Mesodermal cell (in vitro differentiated cells): ENCODE measurements around the gene PNKD.

Experiments
- H3K27ac ChIP-seq: 2 replicates; pipeline ENCODE4 v1.7.0; 2013; ENCODE audit warnings: mild to moderate bottlenecking, low read depth, low read length, moderate library complexity; ENCODE audit not compliant: severe bottlenecking
- H3K36me3 ChIP-seq: 2 replicates; pipeline ENCODE4 v1.7.1; 2013; ENCODE audit warnings: mild to moderate bottlenecking, low read length, moderate library complexity; ENCODE audit not compliant: control insufficient read depth, insufficient read depth
- H3K4me1 ChIP-seq: one replicate; pipeline ENCODE4 v1.7.1; 2013; ENCODE audit warnings: mild to moderate bottlenecking, low read length; ENCODE audit not compliant: insufficient read depth, control insufficient read depth, poor library complexity, severe bottlenecking
- H3K4me3 ChIP-seq: 2 replicates; pipeline ENCODE4 v1.7.0; 2013; ENCODE audit warnings: low read length, control low read depth, mild to moderate bottlenecking; ENCODE audit not compliant: insufficient read depth, poor library complexity, severe bottlenecking; ENCODE audit errors: extremely low read depth
- H3K9me3 ChIP-seq: 2 replicates; pipeline ENCODE4 v1.7.1; 2013; ENCODE audit warnings: mild to moderate bottlenecking, low read length, moderate library complexity; ENCODE audit not compliant: control insufficient read depth
- WGBS, 2 experiments: methylation state at CpG; one replicate each; pipeline ENCODE4 v1.1.5; 2013; ENCODE audit warnings: missing lambda C conversion rate in 2 of 2; ENCODE audit not compliant: insufficient coverage in 2 of 2; 5-methylcytosine and 5-hydroxymethylcytosine counted together

Gene PNKD

DNA sequence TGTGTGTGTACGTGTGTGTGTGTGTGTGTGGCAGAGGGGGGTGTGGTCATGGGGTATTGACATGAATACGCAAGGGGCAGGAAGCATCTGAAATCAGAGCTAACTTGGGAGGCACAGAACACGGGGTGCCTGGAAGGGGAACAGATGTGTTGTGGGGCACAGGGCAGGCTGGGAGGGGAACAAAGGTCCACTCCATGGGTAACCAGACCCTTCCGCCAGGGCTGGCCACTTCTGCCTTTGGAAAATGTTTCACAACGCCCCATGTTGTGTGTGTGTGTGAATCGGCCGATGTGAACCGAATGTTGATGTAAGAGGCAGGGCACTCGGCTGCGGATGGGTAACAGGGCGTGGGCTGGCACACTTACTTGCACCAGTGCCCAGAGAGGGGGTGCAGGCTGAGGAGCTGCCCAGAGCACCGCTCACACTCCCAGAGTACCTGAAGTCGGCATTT, 111.6 kb downstream of the PNKD start, which contains the start of gene SLC11A1:
Gene SLC11A1, plus strand, starts transcription at position 358 of the 451 bp plus-strand sequence. CDS start 96 bp downstream, outside the sequence.
- 92 to 94% methylated on average over 13 of the region's 13 CpGs for WGBS, 2 experiments
- Histone ChIP-seq H3K9me3 (no peaks in the 10 kb centered on the region), H3K4me1 (peaks cover 8% of the 10 kb centered on the region), H3K27ac (no peak within 1 kb of the TSS), H3K36me3 (no peaks in the 10 kb centered on the region), H3K4me3 (no peak within 1 kb of the TSS)

DNA sequence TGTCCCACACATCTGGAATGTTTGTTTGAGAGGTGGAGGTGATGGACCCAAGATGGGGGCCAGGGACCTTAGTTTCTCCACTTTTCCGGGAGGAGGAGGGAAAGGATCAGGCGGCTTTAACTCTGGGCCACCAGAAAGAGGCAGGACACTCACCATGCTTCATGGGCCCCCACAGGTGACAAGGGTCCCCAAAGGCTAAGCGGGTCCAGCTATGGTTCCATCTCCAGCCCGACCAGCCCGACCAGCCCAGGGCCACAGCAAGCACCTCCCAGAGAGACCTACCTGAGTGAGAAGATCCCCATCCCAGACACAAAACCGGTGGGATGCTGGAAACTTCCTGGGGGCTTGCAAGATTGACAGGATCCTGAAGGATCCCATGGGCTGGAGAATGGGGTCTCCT, 112.5 kb downstream of the PNKD start:
- Histone ChIP-seq H3K36me3 (no peaks in the 10 kb centered on the region), H3K4me3 (no peak overlapping the region), H3K9me3 (no peaks in the 10 kb centered on the region), H3K27ac (no peak overlapping the region), H3K4me1 (peaks cover 11% of the 10 kb centered on the region)
- 82 to 94% methylated on average over 3 to 5 of the region's 6 CpGs for WGBS, 2 experiments

DNA sequence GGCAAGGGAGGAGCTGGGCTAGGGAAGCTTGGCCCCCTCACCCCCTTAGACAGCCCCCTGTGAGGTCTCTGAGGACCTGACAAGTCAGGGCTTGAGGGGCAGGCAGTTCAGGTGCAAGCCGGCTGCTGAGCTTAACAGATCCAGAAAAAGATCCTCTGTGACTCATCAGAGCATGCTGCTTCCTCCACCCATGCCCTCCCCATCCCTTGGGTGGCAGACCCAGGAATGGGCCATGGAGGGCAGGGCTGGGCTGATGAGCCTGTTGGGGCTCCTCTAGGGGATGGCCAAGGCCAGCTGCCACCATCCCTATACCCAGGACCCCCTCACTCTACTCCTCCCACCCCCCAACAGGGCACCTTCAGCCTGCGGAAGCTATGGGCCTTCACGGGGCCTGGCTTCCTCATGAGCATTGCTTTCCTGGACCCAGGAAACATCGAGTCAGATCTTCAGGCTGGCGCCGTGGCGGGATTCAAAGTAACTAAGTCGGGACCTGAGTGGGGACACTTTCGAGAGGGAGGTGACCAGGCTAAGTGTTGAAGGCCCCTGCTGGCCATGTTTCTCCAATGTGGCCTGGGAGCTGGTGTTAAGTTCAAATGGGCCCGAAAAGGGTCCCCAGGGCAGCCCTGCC, 113.7 kb downstream of the PNKD start:
- H3K9me3 ChIP-seq, result no peaks in the 10 kb centered on the region
- H3K36me3 ChIP-seq, result no peaks in the 10 kb centered on the region
- WGBS, 2 experiments, result 90 to 94% methylated on average over 8 to 9 of the region's 10 CpGs
- H3K4me3 ChIP-seq, result no peak overlapping the region
- no peak overlapping the region for H3K27ac ChIP-seq
- H3K4me1 ChIP-seq, result peaks cover 11% of the 10 kb centered on the region

DNA sequence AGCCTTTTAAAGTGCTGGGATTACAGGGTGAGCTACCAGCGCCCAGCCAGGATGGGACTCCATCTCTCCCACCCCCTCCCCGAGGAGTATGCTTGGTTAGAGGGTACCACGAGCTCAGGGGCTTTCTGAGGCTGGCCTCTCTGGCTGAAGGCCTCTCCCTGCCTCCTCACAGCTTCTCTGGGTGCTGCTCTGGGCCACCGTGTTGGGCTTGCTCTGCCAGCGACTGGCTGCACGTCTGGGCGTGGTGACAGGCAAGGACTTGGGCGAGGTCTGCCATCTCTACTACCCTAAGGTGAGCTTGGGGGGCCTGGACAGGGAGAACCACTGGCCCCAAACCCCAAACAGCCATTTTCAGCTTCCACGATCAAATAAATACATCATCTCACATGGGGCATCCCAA, 114.7 kb downstream of the PNKD start:
- Histone ChIP-seq H3K36me3 (no peaks in the 10 kb centered on the region), H3K9me3 (no peaks in the 10 kb centered on the region), H3K4me3 (no peak overlapping the region), H3K4me1 (peaks cover 11% of the 10 kb centered on the region), H3K27ac (no peak overlapping the region)
- 86 to 89% methylated on average over 8 of the region's 9 CpGs for WGBS, 2 experiments

DNA sequence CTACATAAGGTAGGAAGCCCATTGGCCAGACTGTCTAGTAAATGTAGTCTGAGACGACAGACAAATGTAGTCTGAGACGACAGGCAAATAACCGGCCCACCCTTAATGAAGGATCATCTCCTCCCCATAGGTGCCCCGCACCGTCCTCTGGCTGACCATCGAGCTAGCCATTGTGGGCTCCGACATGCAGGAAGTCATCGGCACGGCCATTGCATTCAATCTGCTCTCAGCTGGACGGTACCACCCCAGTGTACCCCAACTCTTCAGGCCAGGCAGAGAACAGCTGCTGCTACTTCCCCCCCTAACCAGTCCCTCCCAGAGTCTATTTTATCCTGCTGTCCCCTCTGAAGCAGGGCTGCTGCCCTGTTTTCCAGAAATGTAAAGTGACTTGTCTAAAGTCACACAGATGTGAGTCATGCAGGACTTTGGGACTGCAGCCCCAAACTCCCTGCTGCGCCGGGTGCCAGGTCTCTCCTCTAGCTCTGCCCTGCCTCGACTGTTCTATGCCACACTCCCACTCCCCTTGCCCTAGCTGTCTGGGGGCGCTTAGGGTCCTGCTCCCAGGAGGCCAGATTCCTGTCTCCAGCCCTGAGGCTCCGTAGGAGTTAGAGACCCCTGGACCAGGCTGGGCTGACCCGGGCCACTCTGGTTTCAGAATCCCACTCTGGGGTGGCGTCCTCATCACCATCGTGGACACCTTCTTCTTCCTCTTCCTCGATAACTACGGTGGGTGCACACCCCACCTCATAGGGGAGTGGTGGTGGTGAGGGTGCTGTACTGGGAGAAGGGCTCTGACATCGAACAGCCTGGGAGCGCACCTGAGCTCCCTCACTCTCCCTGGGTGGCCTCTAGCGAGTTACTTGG, 116.4 kb downstream of the PNKD start:
- Histone ChIP-seq H3K9me3 (no peaks in the 10 kb centered on the region), H3K27ac (no peak overlapping the region), H3K4me1 (peaks cover 11% of the 10 kb centered on the region), H3K4me3 (no peak overlapping the region), H3K36me3 (no peaks in the 10 kb centered on the region)
- 89 to 96% methylated on average over 13 to 16 of the region's 23 CpGs for WGBS, 2 experiments

DNA sequence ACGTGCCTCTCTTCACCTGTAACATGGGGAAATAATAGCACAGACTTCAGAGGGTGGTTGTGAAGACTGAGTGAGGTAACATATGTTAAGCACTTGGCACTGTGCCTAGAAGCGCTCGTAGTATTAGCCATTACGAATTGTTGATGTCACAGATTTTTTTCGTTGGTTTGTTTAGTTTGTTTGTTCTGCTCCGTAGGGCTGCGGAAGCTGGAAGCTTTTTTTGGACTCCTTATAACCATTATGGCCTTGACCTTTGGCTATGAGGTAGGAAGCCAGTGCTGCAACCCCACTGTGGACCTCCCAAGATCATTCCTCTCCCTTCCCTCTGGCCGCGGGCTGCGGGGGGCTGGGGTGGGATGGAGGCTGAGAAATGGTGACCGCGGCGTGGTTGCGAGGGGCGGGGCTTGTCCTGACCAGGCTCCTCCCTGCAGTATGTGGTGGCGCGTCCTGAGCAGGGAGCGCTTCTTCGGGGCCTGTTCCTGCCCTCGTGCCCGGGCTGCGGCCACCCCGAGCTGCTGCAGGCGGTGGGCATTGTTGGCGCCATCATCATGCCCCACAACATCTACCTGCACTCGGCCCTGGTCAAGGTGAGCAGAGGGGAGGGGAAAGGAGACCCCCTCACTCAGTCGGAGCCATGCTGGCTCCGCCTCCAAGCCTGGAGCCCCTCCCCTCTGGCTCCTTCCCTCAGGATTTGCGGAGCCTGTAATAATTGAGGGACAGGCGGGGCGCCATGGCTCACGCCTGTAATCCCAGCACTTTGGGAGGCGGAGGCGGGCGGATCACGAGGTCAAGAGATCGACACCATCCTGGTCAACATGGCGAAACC, 117.3 kb downstream of the PNKD start:
- Histone ChIP-seq H3K9me3 (no peaks in the 10 kb centered on the region), H3K36me3 (no peaks in the 10 kb centered on the region), H3K4me3 (no peak overlapping the region), H3K4me1 (peaks cover 11% of the 10 kb centered on the region), H3K27ac (no peak overlapping the region)
- 32 to 40% methylated on average over 16 to 23 of the region's 38 CpGs for WGBS, 2 experiments

DNA sequence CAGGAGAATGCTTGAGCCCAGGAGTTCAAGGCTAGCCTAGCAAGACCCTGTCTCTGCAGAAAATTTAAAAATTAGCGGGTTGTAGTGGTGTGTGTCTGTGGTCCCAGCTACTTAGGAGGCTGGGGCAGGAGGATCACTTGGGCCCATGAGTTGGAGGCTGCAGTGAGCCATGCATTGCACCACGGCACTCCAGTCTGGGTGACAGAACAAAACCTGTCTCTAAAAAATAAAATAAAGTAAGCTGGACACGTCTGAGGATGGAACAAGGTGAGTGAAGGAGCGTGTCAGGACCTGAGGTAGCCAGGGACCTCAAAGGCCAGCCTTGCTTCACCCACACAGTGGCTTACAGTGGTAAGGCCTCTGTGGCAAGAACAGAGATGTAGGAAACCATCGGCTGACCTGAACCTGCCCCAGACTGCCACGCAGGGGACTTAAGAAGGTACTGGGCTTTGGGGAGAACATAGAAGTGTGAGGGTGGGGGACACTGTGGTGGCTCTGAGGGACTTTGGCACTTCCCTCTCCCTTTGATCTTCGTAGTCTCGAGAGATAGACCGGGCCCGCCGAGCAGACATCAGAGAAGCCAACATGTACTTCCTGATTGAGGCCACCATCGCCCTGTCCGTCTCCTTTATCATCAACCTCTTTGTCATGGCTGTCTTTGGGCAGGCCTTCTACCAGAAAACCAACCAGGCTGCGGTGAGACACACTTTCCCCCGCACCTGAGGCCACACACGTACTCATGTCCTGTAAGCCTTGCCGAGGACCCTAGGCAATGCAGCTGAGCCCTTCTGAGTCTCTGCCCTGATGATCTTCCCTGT, 119.2 kb downstream of the PNKD start:
- H3K36me3 ChIP-seq, result no peaks in the 10 kb centered on the region
- H3K4me3 ChIP-seq, result no peak overlapping the region
- peaks cover 7% of the 10 kb centered on the region for H3K4me1 ChIP-seq
- WGBS, 2 experiments, result 94 to 96% methylated on average over 11 to 16 of the region's 17 CpGs
- no peak overlapping the region for H3K27ac ChIP-seq
- no peaks in the 10 kb centered on the region for H3K9me3 ChIP-seq

DNA sequence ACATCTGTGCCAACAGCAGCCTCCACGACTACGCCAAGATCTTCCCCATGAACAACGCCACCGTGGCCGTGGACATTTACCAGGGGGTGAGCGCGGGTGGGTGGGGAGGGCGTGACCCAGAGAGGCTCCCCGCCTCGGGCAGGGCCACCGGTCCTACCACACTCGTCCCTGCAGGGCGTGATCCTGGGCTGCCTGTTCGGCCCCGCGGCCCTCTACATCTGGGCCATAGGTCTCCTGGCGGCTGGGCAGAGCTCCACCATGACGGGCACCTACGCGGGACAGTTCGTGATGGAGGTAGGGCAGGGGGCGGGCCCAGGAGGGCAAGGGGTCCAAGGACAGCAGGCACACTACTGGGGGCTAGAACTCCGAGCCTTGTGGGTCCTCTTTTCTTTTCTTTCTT, 120.9 kb downstream of the PNKD start:
- no peaks in the 10 kb centered on the region for H3K36me3 ChIP-seq
- 95 to 97% methylated on average over 18 to 22 of the region's 23 CpGs for WGBS, 2 experiments
- no peak overlapping the region for H3K27ac ChIP-seq
- no peak overlapping the region for H3K4me3 ChIP-seq
- peaks cover 7% of the 10 kb centered on the region for H3K4me1 ChIP-seq
- no peaks in the 10 kb centered on the region for H3K9me3 ChIP-seq

DNA sequence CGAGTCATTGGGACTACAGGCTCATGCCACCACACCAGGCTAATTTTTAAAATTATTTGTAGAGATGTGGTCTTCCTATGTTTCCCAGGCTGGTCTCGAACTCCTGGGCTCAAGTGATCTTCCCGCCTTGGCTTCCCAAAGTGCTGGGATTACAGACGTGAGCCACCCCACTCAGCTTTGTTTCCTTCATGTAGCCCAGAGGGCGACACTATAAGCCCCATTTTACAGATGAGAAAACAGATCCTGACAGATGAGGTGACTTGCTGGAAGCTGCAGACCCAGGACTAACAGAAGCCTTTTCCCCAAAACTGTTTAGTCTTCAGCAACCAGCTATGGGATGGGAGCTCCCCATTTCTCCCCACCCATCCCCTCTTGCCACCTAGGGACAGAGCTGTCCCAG, 122.1 kb downstream of the PNKD start:
- H3K4me3 ChIP-seq, result no peak overlapping the region
- 94% methylated on average over 3 to 4 of the region's 5 CpGs for WGBS, 2 experiments
- no peaks in the 10 kb centered on the region for H3K36me3 ChIP-seq
- no peaks in the 10 kb centered on the region for H3K9me3 ChIP-seq
- H3K27ac ChIP-seq, result no peak overlapping the region
- H3K4me1 ChIP-seq, result peaks cover 5% of the 10 kb centered on the region
